HG03432 (cell line): ENCODE results near the gene ABTB2.
"Not testable (repeated sequence)": the region's sequence is repeated elsewhere in the genome, so short reads cannot be mapped to it uniquely, and the experiment has no call there.

Experiments used
- ATAC-seq: cut with Tn5 transposase; IDR thresholded peaks from one replicate; pipeline ENCODE4 v1.9.1; 2021; ENCODE audit warnings: mild to moderate bottlenecking, moderate library complexity; ENCODE audit not compliant: unreplicated experiment

ABTB2 gene

DNA sequence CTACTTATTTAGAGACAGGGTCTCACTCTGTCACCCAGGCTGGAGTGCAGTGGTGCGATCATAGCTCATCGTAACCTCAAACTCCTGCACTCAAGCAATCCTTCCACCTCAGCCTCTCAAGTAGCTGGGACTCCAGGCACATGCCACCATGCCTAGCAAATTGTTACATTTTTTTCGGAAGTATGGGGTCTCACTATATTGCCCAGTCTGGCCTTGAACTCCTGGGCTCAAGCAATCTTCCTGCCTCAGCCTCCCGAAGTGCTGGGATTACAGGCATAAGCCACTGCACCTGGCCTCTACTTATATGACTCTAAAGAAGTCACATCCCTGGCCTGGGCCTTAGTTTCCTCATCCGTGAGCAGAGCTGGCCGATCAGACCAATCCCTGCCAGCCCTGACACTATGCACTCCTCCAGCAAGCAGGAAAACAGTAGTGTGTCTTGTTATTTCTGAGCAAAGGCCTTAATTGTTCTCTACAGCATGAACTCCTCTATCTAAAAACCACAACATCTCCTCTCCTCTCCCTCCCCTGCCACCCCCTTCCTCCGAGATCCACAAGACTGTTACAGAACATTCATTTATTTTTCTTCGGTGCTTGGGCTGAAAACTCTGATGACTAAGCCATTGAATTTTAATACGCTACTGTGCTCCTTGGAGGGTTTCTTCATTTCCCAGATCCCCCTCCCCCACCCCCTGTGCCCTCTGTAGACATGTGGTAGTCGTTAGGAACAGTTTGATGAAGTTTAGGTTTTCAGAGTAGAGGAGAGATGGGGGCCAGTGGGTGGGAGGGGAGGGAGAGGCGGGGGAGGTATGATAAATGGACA is 91.5 kb downstream of the ABTB2 start:
- ATAC-seq, result no peak

DNA sequence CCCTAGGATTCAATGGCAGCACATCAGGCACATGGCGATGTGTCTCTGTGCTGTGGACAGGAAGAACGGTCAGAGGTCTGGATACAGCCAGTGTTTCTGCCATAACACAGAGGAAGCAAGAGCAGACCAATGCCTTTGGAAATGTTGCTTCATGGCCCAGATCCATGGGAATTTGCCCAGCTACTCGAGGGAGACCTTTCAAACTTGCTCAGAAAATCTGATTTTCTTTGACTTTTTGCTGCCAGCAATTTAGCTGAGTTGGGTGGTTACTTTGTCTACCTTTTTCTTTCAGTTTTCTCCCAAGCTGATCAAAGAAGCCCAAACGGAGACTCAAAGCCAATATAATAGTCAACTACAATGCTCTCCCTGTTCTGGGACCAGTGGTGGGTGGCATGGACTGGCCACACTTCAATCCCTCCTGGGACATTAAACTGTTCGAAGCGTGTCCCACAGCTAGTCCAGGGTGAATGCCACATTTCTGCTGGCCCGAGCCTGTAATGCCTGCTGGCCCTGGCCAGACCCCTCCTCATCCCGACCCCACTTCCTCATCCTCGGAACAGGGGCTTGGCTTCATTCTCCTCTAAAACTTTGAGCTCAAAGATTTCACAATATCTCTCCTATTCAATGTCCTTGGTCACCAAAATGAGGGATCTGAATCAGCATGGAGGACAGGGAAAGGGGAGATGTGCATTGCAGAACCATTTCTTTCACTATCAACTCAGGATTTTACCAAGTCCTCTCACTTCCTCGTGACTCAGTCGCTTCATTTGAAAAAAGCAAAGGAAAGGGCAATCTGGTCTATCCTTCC is 93.3 kb downstream of the ABTB2 start:
- ATAC-seq, result no peak

DNA sequence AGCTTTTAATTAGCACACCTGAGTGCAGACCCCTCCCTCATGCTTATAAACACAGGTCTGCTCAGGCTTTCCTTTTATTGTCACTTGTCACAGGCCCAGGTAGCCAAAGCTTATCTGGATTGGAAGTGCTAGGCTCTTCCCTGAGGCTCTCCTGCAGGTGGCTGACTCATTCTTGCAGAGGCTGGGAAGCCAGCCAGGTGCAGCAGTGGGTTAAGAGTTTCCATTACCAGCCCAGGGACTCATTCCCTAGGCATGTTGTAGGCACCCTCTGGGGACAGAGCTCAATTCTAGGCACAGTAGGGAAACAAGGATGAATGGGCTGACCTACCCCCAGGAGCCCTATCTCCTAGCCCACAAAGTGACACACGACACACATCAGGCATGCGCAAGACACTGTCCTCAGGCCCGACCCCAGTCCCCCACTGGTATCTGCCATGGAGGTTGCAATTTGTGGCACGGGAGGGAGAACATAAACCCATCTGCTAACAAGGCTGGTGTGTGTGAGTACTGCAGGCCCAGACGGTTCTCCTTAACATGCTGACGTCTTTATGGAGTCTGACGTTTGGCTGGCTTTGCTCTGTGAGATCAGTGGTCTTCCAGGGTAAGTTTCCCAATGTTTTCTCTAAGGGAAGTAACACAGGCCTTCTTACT is 94.2 kb downstream of the ABTB2 start:
- no peak for ATAC-seq

DNA sequence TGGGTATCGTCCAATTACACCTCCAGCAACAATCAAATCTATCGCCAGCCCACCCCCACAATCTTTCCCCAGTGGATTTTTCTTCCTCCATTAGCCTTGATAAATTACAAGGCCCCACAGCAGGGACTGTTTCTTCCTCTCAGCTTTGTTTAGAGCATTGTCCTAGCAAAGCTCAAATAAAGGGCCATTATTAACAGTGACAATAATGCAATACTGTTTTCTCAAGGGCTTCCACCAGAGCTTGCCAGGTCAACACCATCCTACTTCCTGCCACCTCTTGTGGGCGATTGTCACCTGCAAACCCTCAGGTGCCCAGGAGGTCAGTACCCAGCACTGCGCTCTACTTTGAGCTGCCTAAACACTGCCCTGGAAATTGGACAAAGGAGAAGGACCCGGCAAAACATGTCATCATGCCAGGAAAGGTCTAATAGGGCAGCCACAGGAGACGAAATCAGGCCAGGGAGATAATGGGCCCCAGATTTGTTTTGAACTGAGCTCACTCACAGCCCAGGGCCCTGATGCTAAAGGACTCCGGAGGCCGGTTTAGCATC is 95.2 kb downstream of the ABTB2 start:
- no peak for ATAC-seq

DNA sequence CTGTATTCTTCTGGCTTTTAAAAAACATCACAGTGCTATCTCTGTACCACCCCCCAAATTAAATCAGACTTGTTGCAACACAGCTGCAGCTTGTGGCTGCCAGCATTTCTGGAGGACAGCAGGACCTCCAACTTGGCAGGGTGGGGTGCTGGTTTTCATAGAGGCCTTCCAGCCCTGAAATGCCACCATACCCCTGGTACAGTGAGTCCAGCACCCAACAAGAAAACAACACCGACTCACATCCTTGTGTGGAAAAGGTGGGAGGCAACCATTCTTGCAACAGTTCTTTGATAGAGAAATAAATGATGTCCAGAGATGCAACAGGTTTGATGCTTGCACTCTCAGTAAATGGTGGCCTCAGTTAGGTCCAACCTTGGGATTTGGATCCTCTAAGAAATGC is 96.0 kb downstream of the ABTB2 start:
- no peak for ATAC-seq

DNA sequence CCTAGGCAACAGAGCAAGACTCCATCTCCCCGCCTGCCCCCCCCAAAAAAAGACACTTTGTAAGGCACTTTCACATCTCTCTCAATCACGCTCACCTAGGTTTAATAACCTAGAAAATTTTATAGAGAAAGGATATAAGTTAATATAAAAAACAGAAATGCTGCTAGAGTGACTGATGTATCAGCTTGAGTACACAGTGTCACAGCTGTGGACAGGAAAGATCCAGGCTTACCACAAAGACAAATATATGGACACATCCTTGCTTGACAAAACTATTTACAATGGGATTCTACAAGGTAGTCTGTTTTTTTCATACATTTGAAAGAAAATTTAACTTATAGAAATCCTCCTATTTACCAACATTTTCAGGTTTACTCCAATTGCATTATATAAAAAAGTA is 96.7 kb downstream of the ABTB2 start:
- ATAC-seq, result no peak

DNA sequence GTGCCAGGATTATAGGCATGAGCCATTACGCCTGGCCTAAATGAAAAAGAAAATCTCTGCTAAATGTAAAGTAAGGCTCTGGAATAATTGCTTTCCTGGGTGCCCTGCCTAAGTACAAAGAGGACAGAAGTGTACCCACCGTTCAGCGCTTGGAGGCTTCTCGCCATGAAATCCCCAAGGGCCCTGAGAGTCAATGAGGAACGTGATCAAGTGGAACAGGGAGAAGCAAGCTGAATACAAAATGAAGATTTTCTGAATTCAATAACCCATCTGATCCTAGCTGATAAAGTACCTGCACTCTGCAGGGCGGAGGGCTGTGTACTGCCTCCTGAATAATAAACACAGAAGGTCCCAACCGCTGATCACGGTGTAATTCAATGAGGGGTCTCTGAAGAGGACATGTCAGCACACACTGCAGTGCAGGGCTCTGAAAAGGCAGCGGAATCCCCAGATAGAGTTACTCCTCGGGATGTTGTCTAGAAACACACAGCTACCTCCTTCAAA is 97.7 kb downstream of the ABTB2 start:
- ATAC-seq, result no peak

DNA sequence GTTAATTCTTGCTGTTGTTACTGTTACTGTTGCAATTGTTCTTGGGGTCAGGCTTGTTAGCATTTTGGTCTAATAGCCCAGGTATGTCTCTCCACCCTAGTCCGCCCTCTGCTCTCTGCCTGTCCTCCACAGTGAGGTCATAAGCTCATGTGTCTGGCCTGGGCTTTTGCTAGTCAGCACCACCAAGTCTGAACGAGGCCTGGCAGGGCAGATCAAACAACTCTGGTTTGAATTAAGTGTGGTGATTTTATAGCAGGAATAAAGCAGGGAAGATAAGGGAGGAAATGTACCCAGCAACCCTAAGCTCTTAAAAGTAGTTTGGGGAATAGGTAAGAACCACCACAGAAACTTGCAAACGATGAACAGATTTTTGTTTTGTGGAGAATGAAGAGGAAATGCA is 98.7 kb downstream of the ABTB2 start:
- ATAC-seq, result no peak

DNA sequence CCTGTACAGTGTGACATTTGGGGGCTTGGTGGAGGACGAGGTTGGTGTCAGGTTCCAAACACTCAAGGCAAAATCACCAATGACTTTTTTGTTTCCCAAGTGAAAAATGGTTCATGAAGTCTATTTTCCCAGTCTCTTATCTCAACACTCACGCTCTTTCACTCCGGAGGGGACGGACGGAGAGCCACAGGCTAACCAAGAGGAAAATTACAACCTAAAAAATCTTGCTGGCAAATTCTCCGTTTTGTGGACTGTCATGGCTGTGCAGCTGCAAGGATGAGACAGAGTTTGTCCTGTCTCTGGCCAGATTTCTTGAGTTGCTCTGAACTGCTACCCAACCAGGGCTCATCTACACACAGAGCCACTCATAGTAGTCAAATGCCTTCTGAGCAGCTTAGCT is 101.2 kb downstream of the ABTB2 start:
- no peak for ATAC-seq

DNA sequence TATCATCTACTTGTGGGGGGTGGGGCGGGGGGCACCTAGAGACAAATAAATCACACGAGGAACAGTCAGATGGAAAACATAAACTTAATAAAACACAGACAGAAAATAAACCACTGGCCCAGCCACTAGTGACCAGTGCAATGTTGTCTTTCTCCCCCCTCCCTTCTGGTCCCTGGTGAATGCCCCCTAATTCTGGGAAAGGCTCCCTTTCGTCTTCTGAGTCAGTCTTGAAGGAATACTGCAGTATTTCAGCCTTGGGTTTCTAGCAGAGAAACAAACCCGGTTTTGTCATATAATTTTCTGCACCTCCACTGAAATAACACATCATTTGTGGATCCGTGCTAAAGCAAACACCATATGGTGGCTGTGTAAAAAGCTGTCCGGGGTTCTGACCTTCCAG is 101.7 kb downstream of the ABTB2 start:
- no peak for ATAC-seq

DNA sequence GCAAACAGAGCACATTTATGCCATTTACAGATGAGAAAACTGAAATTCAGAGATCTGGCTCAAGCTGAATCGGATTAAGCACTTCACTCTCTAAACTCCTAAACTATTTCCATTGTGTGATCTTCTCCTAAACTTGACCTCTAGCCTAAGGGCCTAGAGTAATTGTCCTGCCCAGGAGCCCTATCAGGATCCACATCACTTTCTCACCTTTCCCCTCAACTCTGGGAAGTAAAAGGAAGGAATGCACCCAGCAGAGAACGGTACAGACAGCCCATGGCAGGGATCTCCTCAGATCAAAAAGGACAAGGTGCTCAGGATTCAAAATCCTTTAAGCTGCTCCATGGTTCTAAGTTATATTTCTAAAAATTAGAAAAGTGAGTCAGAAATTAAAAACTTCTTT is 102.7 kb downstream of the ABTB2 start:
- no peak for ATAC-seq

DNA sequence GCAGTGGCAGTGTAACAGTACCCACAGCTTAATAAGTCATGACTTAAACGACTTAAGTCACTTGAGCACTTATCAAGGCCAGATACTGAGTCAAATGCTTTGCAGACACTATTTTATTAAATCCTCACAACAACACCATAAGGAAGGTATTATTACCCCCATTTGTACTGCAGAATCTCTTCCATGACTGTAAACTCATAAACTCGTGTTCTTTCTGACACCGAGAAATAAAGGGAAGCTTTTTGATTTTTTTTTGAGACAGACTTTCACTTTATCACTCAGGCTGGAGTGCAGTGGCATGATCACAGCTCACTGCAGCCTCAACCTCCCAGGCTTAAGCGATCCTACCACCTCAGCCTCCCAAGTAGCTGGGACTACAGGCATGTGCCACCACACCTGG is 103.8 kb downstream of the ABTB2 start:
- ATAC-seq, result no peak

DNA sequence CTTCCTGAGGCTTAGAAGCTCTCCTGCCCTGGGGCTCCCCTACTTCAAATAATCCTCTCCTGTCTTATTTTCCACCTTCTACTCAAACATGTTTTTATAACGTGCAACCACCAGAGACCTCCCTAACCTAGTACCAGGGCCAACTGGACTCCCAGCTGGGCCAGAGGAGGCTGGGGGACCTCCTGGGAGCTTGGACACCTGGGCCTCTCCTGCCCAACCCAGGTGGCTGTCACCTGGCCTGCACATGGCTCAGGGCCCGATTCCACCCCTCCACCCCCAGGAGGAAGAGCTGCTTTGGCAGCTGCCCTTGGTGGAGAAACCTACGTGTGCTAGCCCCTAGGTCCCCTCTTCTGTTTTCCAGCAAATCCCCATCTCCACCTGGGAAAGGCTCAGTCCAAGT is 105.2 kb downstream of the ABTB2 start:
- no peak for ATAC-seq

DNA sequence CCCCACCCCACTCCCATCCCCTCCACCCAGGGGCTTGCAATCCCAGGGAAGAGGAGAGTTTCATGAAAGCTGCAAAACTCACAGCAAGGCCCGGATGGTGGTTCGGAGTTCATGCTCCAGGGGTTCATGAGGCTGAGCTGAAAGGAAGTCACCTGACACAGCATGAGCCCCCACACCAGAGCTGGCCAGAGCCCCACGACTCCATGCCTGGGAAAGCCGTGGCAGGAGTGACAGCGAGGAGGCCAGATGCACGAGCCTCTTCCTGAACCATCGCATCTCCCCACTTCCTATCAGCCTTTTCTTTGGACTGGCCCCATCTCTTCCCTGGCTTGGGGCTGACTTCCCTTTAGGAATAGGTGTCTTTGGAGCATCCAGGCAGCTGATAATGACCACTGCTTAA is 105.8 kb downstream of the ABTB2 start:
- no peak for ATAC-seq

DNA sequence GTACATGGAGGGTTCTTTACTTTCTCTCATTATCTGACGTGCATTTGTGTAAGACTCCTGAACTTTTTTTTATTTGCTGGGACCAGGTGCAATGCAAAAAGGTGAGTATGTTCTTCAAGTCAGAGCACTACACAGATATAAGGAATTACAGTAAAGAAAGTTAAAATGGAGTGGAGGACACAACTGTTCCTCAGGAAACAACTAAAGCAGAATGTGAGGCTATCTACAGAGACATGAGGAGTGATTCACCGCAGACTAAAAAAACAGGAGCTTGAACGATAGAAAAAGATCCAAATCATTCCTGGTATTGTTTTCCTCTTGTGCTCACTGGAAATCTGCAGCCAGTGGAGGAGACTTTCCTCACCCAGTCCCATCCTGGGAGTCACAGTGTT is 106.2 kb downstream of the ABTB2 start:
- no peak for ATAC-seq

DNA sequence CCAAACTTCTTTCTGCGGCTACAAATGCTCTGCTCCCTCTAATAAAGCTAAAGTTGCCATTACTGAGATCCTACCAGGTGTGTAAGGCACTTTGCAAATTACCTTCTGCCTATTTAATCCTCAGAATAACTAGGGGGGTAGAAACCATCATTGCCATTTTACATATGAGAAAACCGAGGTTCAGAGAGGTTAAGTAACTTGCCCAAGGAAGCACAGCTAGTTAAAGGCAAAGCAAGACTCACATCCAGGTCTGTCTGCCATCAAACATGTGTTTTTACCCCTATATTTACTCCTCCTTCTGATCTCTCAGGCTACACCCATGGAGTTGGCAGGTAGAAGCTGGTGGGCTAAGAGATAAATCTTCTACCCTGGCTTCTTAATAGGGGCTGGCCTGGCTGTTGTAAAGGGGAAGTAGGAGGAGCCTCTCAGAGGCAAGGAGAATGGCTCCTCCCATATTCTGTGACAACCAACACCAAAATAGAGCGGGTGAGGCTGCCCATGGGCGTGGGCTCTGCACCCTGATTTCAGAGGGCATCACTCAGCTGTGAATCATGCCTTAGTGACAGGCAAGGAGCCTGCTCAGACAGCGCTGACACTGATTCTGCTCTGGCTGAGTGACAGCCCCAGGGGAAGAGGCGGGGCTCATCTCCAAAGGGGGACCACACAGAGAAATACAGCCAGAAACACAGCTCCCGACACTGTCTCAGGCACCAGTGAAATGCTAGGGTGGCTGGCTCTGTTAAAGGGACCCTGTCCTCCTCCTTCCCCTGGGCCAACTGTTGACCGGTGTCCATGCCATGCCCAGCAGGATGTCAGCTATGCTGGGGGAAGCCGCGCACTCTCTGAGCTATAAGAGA is 106.8 kb downstream of the ABTB2 start:
- peak; percentile 82 for ATAC-seq

DNA sequence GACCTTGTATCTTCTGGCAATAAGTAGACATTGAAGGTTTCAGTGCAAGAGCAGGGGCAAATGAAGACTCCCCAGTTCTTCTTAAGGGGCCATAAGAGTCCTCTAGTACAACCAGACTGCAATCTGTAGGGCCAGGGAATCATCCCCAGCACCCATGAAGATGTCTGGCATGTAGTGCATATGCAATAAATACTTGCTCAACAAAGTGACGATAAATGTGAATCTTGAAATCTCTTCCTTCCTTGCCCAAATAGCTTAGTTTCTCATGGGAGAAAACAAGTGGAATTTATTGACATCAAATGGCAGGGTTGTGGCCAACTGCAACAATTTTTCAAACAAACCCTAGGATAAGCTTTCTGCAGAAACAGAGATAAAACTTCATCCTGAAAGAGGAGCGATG is 107.6 kb downstream of the ABTB2 start:
- ATAC-seq, result no peak

DNA sequence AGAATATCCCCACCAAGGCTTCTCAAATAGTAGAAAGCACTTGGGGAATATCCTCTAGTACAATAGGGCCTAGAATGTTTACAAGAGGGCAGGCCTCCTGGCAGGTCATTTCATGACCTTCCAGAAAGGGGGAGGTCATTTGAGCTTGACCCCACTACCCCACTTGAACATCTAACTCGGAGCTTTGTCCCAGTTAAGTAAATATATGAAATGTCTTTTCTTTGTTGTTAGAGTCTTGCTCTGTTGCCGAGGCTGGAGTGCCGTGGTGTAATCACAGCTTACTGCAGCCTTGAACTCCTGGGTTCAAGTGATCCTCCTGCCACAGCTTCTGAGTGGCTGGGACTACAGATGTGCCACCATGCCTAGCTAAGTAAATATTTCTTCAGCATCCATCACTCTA is 108.4 kb downstream of the ABTB2 start:
- no peak for ATAC-seq

DNA sequence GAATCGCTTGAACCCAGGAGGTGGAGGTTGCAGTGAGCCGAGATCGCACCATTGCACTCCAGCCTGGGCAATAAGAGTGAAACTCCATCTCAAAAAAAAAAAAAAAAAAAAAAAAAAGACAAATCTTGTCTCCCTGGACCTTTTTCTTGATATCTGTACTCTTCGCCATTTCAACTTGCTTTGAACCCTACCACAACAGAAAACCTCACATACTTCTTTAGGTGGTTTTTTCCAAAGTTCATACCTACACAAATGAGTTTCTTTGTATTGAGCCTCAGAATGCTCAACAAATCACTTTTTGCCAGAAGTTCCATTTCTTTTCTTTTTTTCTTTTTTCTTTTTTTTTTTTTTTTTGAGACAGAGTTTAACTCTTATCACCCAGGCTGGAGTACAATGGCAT is 111.3 kb downstream of the ABTB2 start:
- ATAC-seq, result not testable (repeated sequence)

DNA sequence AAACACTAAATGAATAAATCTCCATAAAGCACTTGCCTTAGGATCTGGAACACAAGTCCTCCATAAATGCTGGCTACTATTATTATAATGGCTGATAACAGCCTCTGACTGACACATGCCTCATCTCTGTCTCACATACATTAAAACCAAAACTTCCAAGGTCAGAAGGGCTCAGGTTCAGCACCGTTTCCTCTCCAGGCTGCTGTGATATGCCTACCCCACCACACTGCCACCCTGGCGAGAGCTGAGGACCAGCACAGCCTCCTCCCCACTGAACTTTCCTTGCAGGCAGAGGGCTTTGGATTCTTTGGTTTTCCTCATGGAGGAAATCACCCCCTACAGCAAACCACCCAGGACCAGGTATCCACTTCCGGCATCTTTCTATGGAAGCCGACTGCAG is 112.8 kb downstream of the ABTB2 start:
- no peak for ATAC-seq
